ENCODE results near the gene FRY. TPM values are rescaled to one million over a fixed set of nuclear protein-coding genes. Genes with fewer than 3 reads are reported as not detected.
A peak's percentile ranks its signal among the peaks of the same experiment; 100 is the strongest.

The FRY gene
- polyA plus RNA-seq, 1 experiment: 24.6 TPM

DNA sequence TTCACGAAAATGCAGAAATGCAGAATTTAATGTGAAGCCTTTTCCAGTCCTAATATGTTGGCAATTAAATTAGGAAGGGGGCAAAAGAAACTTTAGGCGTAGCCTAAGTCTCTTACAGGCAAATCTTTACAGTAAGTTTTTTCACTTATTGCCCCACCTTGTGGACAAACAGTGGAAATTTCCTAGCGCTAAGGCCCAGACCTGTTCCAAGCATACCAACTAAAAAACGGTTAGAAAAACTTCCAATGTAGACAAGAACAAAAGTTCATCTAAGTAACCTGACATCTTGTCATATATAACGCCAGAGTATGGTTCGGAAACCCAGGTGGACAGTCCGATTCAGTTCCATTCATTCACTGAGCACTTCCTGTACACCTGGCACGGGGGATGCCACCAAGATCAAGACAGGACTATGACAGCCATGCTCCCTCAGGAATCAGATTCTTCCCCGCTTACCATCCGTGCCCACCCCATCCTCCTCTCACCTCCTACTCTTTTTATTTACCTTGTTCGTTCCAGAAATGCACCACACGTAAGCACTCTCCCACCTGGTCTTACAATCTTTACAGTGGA is 278.6 kb downstream of the FRY start:
- peak; percentile 41 for DNase-seq (ENCODE audit: low read depth, low spot score)
- Histone ChIP-seq H3K27me3 (ENCODE audit: control insufficient read depth, insufficient read depth, low read length) (no peaks in the 10 kb centered on the region), H3K27ac (ENCODE audit: low read depth, low read length) (no peak overlapping the region), H3K4me3 (ENCODE audit: low read depth, low read length) (no peak overlapping the region), H3K9me3 (ENCODE audit: control insufficient read depth, insufficient read depth, low read length) (no peaks in the 10 kb centered on the region; the same call in 1 of the 2 replicates)
- CTCF ChIA-PET: interaction anchor here (0.8 to 1.0 kb wide), 2 partner anchors 8 to 400 kb away, joined by 3 to 18 read pairs; no protein-coding TSS in a partner anchor
- TF ChIP-seq, protein P1, sequence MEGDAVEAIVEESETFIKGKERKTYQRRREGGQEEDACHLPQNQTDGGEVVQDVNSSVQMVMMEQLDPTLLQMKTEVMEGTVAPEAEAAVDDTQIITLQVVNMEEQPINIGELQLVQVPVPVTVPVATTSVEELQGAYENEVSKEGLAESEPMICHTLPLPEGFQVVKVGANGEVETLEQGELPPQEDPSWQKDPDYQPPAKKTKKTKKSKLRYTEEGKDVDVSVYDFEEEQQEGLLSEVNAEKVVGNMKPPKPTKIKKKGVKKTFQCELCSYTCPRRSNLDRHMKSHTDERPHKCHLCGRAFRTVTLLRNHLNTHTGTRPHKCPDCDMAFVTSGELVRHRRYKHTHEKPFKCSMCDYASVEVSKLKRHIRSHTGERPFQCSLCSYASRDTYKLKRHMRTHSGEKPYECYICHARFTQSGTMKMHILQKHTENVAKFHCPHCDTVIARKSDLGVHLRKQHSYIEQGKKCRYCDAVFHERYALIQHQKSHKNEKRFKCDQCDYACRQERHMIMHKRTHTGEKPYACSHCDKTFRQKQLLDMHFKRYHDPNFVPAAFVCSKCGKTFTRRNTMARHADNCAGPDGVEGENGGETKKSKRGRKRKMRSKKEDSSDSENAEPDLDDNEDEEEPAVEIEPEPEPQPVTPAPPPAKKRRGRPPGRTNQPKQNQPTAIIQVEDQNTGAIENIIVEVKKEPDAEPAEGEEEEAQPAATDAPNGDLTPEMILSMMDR (IDR thresholded peaks at IDR 0.05; ENCODE audit: low read depth, low read length): peak; percentile 71
- POLR2A ChIA-PET: no interaction called here

DNA sequence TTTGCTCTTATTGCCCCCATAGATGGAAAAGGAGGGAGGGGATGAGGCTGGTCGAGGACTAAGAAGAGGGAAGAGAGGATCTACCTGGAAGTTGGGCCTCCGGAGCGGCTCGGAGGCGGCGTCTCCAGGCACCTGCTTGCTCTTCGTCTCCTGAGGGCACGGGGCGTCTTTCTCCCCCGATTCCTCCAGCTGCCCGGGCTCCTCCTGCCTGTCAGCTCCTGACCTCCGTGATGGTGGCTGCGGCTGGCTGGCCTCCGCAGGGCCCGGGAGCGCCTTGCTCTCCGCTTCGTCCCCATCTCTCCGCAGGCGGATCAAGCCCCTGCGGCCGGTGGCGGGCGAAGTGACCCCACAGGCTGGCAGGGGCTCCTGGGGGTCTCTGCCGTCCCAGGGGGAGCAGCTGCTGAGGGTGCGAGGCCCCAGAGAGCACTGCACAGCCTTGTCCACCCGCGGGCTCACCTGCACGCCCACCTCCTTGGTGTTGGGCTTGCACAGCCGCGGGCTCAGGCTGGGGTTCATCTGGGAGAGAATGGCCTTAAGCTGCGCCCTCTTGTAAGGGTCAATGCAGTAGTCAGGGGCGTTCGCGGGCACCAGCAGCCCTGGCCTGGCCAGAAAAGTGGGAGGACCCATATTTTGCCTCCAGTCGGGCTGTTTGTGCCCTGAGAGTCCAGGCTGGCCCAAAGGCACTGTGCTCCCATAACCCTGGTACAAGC is 279.8 kb downstream of the FRY start:
- ChIA-PET POLR2A (no interaction called here), CTCF (interaction anchor here (0.6 to 2.5 kb wide), 7 partner anchors 9 to 402 kb away, joined by 3 to 18 read pairs (median 3); no protein-coding TSS in a partner anchor)
- DNase-seq (ENCODE audit: low read depth, low spot score): no peak
- Histone ChIP-seq H3K9me3 (ENCODE audit: control insufficient read depth, insufficient read depth, low read length) (no peaks in the 10 kb centered on the region; the same call in 1 of the 2 replicates), H3K27ac (ENCODE audit: low read depth, low read length) (no peak overlapping the region), H3K27me3 (ENCODE audit: control insufficient read depth, insufficient read depth, low read length) (no peaks in the 10 kb centered on the region), H3K4me3 (ENCODE audit: low read depth, low read length) (no peak overlapping the region)
- TF ChIP-seq, protein P1 (IDR thresholded peaks at IDR 0.05; ENCODE audit: low read depth, low read length): no peak

- DNase-seq (ENCODE audit: low read depth, low spot score): no peak
- H3K4me3 ChIP-seq (ENCODE audit: low read depth, low read length): peak overlapping the region; percentile 82
- ChIA-PET CTCF (interaction anchor here (0.8 to 2.6 kb wide), 6 partner anchors 68 to 1228 kb away, joined by 3 to 12 read pairs (median 4); no protein-coding TSS in a partner anchor), POLR2A (interaction anchor here (1.2 kb wide), 1 partner anchor 102 kb away, joined by 6 read pairs; no protein-coding TSS in a partner anchor)
- H3K27me3 ChIP-seq (ENCODE audit: control insufficient read depth, insufficient read depth, low read length): no peaks in the 10 kb centered on the region
- no peaks in the 10 kb centered on the region; the same call in 1 of the 2 replicates for H3K9me3 ChIP-seq (ENCODE audit: control insufficient read depth, insufficient read depth, low read length)
- peak overlapping the region; percentile 96 for H3K27ac ChIP-seq (ENCODE audit: low read depth, low read length)
- TF ChIP-seq, protein P1 (IDR thresholded peaks at IDR 0.05; ENCODE audit: low read depth, low read length): no peak
These were observed 283.0 kb downstream of the FRY start for GRCh38 chr13:32314271-32315237.

DNA sequence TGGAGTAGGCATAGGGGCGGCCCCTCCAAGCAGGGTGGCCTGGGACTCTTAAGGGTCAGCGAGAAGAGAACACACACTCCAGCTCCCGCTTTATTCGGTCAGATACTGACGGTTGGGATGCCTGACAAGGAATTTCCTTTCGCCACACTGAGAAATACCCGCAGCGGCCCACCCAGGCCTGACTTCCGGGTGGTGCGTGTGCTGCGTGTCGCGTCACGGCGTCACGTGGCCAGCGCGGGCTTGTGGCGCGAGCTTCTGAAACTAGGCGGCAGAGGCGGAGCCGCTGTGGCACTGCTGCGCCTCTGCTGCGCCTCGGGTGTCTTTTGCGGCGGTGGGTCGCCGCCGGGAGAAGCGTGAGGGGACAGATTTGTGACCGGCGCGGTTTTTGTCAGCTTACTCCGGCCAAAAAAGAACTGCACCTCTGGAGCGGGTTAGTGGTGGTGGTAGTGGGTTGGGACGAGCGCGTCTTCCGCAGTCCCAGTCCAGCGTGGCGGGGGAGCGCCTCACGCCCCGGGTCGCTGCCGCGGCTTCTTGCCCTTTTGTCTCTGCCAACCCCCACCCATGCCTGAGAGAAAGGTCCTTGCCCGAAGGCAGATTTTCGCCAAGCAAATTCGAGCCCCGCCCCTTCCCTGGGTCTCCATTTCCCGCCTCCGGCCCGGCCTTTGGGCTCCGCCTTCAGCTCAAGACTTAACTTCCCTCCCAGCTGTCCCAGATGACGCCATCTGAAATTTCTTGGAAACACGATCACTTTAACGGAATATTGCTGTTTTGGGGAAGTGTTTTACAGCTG is 283.9 kb downstream of the FRY start, which contains the start of the genes BRCA2 and ZAR1L:
Gene BRCA2 (plus strand): TSS at position 271 of the 790 bp plus-strand sequence. CDS start 953 bp downstream, outside the sequence.
Gene ZAR1L (minus strand): TSS at position 126 of the 790 bp plus-strand sequence. CDS start 3,438 bp downstream, outside the sequence.
- no peaks in the 10 kb centered on the region for H3K27me3 ChIP-seq (ENCODE audit: control insufficient read depth, insufficient read depth, low read length)
- DNase-seq (ENCODE audit: low read depth, low spot score): peak; percentile 71
- CTCF ChIA-PET: interaction anchor here (0.8 to 2.6 kb wide), 6 partner anchors 9 to 1228 kb away, joined by 3 to 12 read pairs (median 4); no protein-coding TSS in a partner anchor
- TF ChIP-seq, protein P1 (IDR thresholded peaks at IDR 0.05; ENCODE audit: low read depth, low read length): no peak
- H3K9me3 ChIP-seq (ENCODE audit: control insufficient read depth, insufficient read depth, low read length): no peaks in the 10 kb centered on the region; the same call in 1 of the 2 replicates
- POLR2A ChIA-PET: interaction anchor here (1.2 kb wide), 2 partner anchors 19 to 103 kb away, joined by 3 to 6 read pairs; no protein-coding TSS in a partner anchor
- peak within 1 kb of the TSS; percentile 96 for H3K27ac ChIP-seq (ENCODE audit: low read depth, low read length)
- H3K4me3 ChIP-seq (ENCODE audit: low read depth, low read length): peak within 1 kb of the TSS; percentile 82

Data from AG04450 (cell line).